ENCODE data around the gene ARMC3.

DNA sequence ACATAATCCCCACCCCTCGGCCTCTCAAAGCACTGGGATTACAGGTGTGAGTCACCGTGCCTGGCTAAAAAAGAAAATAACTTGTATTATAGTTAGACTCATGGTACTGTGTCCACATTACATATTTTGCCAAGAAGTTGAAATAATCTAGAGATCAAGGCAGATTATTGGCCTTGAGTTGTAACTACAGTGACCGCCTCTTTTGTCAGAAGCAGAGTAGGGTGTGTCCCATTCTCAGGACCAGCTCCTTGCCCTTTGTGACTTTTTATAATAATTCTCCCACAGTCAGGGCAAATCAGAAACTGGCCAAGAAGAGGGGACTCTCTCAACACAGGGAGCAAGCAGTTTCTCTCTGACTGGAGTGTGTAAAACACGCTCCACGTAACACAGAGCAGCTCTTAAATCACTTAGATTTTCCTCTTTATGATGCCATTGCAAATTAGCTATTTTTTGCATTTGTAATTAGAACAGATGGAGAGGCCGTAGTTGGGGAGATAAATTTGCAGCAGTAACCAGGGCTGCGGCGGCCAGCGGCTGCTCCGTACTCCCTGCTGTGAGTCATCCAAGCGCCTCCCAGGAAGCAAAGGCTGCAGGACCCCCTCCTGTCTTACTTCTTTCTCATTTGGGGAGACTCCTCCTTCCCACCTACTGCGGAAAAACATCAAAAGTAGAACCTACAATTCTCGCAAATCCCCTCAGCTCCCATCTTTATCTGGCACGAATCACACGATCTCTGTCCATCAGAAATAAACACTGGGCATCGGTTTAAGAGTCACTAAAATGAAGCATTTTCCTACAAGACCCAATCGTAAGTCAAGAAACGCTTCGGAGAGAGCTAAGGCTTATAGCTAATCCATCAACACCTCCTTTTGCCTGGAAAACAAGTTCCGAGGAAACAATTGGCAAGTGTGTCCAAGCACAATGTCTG lies 135.5 kb downstream of the ARMC3 start:
- TF ChIP-seq, protein P1, sequence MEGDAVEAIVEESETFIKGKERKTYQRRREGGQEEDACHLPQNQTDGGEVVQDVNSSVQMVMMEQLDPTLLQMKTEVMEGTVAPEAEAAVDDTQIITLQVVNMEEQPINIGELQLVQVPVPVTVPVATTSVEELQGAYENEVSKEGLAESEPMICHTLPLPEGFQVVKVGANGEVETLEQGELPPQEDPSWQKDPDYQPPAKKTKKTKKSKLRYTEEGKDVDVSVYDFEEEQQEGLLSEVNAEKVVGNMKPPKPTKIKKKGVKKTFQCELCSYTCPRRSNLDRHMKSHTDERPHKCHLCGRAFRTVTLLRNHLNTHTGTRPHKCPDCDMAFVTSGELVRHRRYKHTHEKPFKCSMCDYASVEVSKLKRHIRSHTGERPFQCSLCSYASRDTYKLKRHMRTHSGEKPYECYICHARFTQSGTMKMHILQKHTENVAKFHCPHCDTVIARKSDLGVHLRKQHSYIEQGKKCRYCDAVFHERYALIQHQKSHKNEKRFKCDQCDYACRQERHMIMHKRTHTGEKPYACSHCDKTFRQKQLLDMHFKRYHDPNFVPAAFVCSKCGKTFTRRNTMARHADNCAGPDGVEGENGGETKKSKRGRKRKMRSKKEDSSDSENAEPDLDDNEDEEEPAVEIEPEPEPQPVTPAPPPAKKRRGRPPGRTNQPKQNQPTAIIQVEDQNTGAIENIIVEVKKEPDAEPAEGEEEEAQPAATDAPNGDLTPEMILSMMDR (conservative IDR thresholded peaks at IDR 0.05): no peak
- TF ChIP-seq EZH2 (IDR thresholded peaks at IDR 0.05; ENCODE audit: low read depth): no peak

Data from PC-9 (cell line).